Neutrophil (primary cell): ENCODE measurements around the gene MAGIX.

Experiments used
- H3K27ac ChIP-seq: fragments of 200-600 bp; sonication (generic); 2 replicates; pipeline ENCODE4 v1.5.1; 2016; ENCODE audit warnings: mild to moderate bottlenecking, moderate library complexity
- H3K27me3 ChIP-seq: fragments of 200-600 bp; sonication (generic); 2 replicates; pipeline ENCODE4 v1.6.0; 2016; ENCODE audit warnings: mild to moderate bottlenecking
- H3K36me3 ChIP-seq: fragments of 200-600 bp; sonication (generic); 2 replicates; pipeline ENCODE4 v1.5.1; 2017
- H3K4me1 ChIP-seq, 2 experiments: fragments of 200-600 bp in 1 of 2; sonication (generic) in 1 of 2; 1 replicate in 1 of 2; 2 replicates in 1 of 2; pipeline versions ENCODE4 v1.5.1 to v1.6.1; 2013 to 2016; ENCODE audit warnings: low read depth in 1 of 2, low read length in 1 of 2, mild to moderate bottlenecking in 1 of 2, moderate library complexity in 1 of 2; ENCODE audit not compliant: control insufficient read depth in 1 of 2, insufficient read depth in 1 of 2
- H3K4me3 ChIP-seq, 2 experiments: fragments of 200-600 bp in 1 of 2; sonication (generic) in 1 of 2; 1 replicate in 1 of 2; 2 replicates in 1 of 2; pipeline ENCODE4 v1.5.1; 2013 to 2016; ENCODE audit warnings: low read depth in 1 of 2, low read length in 1 of 2, mild to moderate bottlenecking in 1 of 2, moderate library complexity in 1 of 2
- H3K9me3 ChIP-seq: fragments of 200-600 bp; sonication (generic); 2 replicates; pipeline ENCODE4 v1.5.1; 2016
- TF ChIP-seq, protein P1 (sequence below): fragments of 200-600 bp; sonication (generic); IDR thresholded peaks from 2 replicates; pipeline ENCODE4 v1.5.1; 2016; ENCODE audit warnings: antibody characterized with exemption

MAGIX gene

DNA sequence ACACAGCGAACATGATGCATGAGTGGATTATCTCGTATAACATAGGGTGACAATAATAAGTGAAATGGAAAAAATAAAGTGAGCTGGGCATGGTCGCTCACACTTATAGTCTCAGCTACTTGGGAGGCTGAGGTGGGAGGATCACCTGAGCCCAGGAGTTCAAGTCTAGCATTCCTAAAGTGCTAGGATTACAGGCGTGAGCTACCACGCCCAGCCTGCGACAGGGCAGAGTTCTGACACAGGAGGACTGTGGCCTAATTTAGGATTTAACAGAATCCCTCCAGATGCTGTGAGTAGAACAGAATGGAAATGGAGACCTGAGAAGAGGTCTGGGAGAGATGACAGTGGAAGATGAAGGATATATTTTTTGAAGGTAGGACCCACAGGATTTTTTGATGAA is 27.0 kb downstream of the MAGIX start:
- peak overlapping the region; percentile 90 for H3K27ac ChIP-seq
- no peak overlapping the region for H3K4me3 ChIP-seq
- H3K27me3 ChIP-seq, result no peaks in the 10 kb centered on the region
- no peaks in the 10 kb centered on the region for H3K9me3 ChIP-seq
- TF ChIP-seq, protein P1, sequence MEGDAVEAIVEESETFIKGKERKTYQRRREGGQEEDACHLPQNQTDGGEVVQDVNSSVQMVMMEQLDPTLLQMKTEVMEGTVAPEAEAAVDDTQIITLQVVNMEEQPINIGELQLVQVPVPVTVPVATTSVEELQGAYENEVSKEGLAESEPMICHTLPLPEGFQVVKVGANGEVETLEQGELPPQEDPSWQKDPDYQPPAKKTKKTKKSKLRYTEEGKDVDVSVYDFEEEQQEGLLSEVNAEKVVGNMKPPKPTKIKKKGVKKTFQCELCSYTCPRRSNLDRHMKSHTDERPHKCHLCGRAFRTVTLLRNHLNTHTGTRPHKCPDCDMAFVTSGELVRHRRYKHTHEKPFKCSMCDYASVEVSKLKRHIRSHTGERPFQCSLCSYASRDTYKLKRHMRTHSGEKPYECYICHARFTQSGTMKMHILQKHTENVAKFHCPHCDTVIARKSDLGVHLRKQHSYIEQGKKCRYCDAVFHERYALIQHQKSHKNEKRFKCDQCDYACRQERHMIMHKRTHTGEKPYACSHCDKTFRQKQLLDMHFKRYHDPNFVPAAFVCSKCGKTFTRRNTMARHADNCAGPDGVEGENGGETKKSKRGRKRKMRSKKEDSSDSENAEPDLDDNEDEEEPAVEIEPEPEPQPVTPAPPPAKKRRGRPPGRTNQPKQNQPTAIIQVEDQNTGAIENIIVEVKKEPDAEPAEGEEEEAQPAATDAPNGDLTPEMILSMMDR, result no peak
- no peaks in the 10 kb centered on the region for H3K36me3 ChIP-seq
- H3K4me1 ChIP-seq, result peaks cover 37 to 49% of the 10 kb centered on the region in 2 experiments

DNA sequence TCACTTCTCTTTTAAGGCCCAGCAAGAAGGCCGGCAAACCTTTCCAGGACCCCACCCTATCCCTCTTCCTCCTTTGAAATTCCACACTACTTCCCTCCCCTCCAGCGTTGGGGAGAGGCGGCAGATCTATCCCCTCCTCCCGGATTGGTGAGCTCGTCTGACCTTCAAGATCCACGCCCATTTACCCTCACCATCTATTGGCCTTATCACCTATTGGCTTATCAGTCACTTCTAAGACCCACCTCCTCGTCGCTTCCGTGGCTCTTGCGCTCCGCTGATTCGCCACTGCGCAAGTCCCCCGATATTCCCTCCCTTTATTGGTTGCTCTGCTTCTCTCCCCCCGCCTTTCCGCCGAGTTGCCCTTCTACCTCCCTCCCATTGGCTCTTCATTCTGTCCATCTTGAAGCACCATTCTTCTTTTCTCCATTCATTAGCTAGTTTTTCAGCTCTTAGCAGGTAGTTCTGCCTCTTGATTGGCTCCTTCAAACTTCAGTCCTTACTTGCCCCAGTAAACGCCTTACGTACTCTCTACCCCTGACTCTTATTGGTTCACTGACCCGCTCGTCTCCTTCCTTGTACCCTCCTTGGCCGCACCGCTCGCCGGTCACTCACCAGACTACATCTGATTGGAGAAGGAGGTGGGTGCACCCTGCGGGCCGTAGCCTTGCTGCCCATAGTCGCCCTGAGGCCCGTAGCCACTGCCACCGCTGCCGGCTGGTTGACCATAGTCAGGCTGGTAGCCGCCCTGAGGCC is 28.4 kb downstream of the MAGIX start:
- Histone ChIP-seq H3K36me3 (no peaks in the 10 kb centered on the region), H3K27me3 (no peaks in the 10 kb centered on the region), H3K27ac (peak overlapping the region; percentile 90), H3K4me3 (peak overlapping the region; percentile 71 to 72), H3K9me3 (no peaks in the 10 kb centered on the region), H3K4me1 (peaks cover 27 to 35% of the 10 kb centered on the region in 2 experiments)
- TF ChIP-seq, protein P1, result peak; percentile 41

DNA sequence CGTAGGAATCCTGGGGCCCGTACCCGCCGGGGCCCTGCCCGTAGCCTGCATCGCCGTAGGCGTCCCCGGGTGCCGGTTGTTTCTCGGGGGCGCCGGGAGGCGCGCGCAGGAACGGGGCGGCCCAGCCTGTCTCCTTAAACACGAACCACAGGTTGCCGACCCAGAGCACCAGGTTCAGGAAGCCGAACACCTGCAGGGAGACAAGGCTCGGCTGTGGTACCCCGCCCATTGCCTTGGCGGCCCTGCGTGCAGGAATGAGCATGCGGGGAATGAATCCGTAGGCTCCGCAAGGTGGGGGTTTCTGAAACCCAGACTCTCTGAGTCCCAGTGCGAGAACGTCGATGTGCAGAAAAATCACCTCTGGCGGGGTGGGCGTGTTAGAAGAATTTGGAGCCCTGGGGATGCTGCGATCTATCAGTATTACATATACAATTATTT is 29.0 kb downstream of the MAGIX start:
- Histone ChIP-seq H3K27ac (peak overlapping the region; percentile 90), H3K27me3 (no peaks in the 10 kb centered on the region), H3K9me3 (no peaks in the 10 kb centered on the region), H3K4me1 (peaks cover 21 to 31% of the 10 kb centered on the region in 2 experiments), H3K4me3 (peak overlapping the region; percentile 71 to 72), H3K36me3 (no peaks in the 10 kb centered on the region)
- TF ChIP-seq, protein P1, result no peak

DNA sequence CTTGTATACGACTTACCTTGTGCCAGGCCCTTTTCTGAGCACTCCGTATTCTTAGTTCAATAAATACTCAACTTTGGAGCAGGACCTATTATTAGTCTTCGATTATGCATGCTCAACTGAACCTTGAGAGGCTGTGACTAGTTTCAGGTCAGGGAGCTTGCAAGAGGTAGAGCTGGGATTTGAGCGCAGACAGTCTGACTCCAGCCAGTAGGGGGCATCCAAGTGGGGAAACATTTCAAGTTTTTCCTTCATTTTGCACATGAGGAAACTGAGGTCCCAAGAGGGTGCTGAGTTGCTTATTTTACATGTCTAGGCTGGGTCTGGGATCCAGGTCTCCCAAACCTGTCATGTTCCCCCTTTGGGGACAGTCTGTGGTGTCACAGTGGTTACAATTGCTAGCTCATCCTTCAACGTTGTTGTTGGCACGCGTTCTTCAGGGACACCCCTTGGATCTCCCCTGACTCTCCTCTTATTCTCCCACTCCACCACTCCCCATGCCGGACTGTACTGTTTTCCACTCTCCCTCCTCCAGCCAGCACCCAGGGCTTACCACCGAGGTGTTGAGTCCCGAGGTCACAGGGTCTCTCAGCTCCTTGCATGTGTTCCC is 30.3 kb downstream of the MAGIX start:
- no peak overlapping the region for H3K4me3 ChIP-seq
- H3K27ac ChIP-seq, result no peak overlapping the region
- peaks cover 4% of the 10 kb centered on the region for H3K27me3 ChIP-seq
- TF ChIP-seq, protein P1, result peak; percentile 48
- no peaks in the 10 kb centered on the region for H3K36me3 ChIP-seq
- no peaks in the 10 kb centered on the region for H3K9me3 ChIP-seq
- peaks cover 20 to 29% of the 10 kb centered on the region in 2 experiments for H3K4me1 ChIP-seq

DNA sequence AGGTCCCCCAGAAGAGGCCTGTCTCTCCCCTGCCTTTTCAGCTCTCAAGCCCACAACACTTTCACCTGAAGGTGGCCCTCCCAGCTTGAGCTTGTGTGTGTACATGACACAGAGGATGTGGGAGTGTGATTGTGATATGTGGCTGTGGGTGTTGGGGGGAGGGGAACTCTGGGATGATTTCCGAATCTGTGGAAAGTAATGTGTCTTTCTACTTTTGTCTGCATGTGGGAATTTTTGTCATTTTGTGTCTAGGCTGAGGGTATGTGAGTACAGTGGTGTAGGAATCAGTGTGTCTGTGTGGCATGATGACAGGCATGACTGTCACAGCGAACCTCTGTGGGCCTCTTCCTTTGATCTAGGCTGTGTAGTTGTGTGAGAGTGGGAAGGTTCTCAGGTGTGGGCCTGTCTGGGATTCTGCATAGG is 31.0 kb downstream of the MAGIX start:
- H3K4me1 ChIP-seq, result peaks cover 18 to 26% of the 10 kb centered on the region in 2 experiments
- peaks cover 11% of the 10 kb centered on the region for H3K27me3 ChIP-seq
- no peak overlapping the region for H3K27ac ChIP-seq
- H3K36me3 ChIP-seq, result no peaks in the 10 kb centered on the region
- TF ChIP-seq, protein P1, result no peak
- no peak overlapping the region for H3K4me3 ChIP-seq
- H3K9me3 ChIP-seq, result no peaks in the 10 kb centered on the region
